ENCODE results near the gene LGI4. TPM values are rescaled to one million over a fixed set of nuclear protein-coding genes. Genes with fewer than 3 reads are reported as not detected.

LGI4 gene
- total RNA-seq, 2 donors from 2014 or later: 1.6 to 3.9 TPM

- Histone ChIP-seq H3K27ac (peak overlapping the region in 2 of 4 donors; percentile 37 to 68), H3K36me3 (replicated peaks in 1 of 2; ENCODE audit: insufficient read depth in 1 of 2, low read depth in 2 of 2) (no peaks in the 10 kb centered on the region), H3K9me3 (no peaks in the 10 kb centered on the region), H3K4me3 (no peak overlapping the region), H3K4me1 (peaks cover 31% of the 10 kb centered on the region), H3K27me3 (no peaks in the 10 kb centered on the region)
- no peak for DNase-seq
- no peak for ATAC-seq
- no peak for TF ChIP-seq CTCF (IDR thresholded peaks at IDR 0.05)
- intact Hi-C loops (cut with DNase I): no loop called here
- 63 to 73% methylated on average over 4 to 8 of the region's 8 CpGs for WGBS, 2 donors
These were observed 17.7 kb downstream of the LGI4 start for GRCh38 chr19:35117116-35117515.

- Histone ChIP-seq H3K27me3 (no peaks in the 10 kb centered on the region), H3K36me3 (replicated peaks in 1 of 2; ENCODE audit: insufficient read depth in 1 of 2, low read depth in 2 of 2) (no peaks in the 10 kb centered on the region), H3K9me3 (no peaks in the 10 kb centered on the region), H3K27ac (peak overlapping the region; percentile 6 to 68 (median 36)), H3K4me1 (peaks cover 31% of the 10 kb centered on the region), H3K4me3 (peak overlapping the region in 1 of 2 donors; percentile 11)
- DNase-seq: peak; percentile 63 to 82 (median 68)
- intact Hi-C loops (cut with DNase I): no loop called here
- ATAC-seq: peak; percentile 59
- WGBS, 2 donors: 41% methylated on average over 10 to 13 of the region's 13 CpGs
- TF ChIP-seq POLR2A (IDR thresholded peaks at IDR 0.05) (peak; percentile 31 to 60 (median 47)), CTCF (IDR thresholded peaks at IDR 0.05) (no peak)
These were observed 18.6 kb downstream of the LGI4 start for GRCh38 chr19:35116072-35116801.

GRCh38 chr19:35115177-35115951 lies 19.5 kb downstream of the LGI4 start, which contains the start of gene FXYD3:
Gene FXYD3 (plus strand): TSS chr19:35115823. CDS start chr19:35119377, 3,554 bp downstream.
- TF ChIP-seq POLR2A (IDR thresholded peaks at IDR 0.05): no peak
- TF ChIP-seq CTCF (IDR thresholded peaks at IDR 0.05): no peak
- Histone ChIP-seq H3K4me1 (peaks cover 31% of the 10 kb centered on the region), H3K27ac (peak within 1 kb of the TSS; percentile 6 to 68 (median 36)), H3K4me3 (peak within 1 kb of the TSS in 1 of 2 donors; percentile 11), H3K9me3 (no peaks in the 10 kb centered on the region), H3K36me3 (replicated peaks in 1 of 2; ENCODE audit: insufficient read depth in 1 of 2, low read depth in 2 of 2) (no peaks in the 10 kb centered on the region), H3K27me3 (no peaks in the 10 kb centered on the region)
- intact Hi-C loops (cut with DNase I): no loop called here
- DNase-seq: no peak
- peak; percentile 8 for ATAC-seq
- WGBS, 2 donors: 30 to 31% methylated on average over 12 to 14 of the region's 14 CpGs

GRCh38 chr19:35114353-35115176 lies 20.3 kb downstream of the LGI4 start:
- WGBS, 2 donors: 5 to 7% methylated on average over 18 to 23 of the region's 23 CpGs

More at GRCh38 chr19:35114353-35115176, 20.3 kb downstream of the LGI4 start:
- Histone ChIP-seq H3K4me3 (no peak overlapping the region), H3K36me3 (replicated peaks in 1 of 2; ENCODE audit: insufficient read depth in 1 of 2, low read depth in 2 of 2) (no peaks in the 10 kb centered on the region), H3K27me3 (no peaks in the 10 kb centered on the region), H3K9me3 (no peaks in the 10 kb centered on the region), H3K27ac (peak overlapping the region; percentile 6 to 68 (median 27)), H3K4me1 (peaks cover 31% of the 10 kb centered on the region)
- intact Hi-C loops (cut with DNase I): no loop called here
- ATAC-seq (peak; percentile 73), DNase-seq (peak; percentile 52 to 80 (median 74))
- TF ChIP-seq POLR2A (IDR thresholded peaks at IDR 0.05): no peak
- TF ChIP-seq CTCF (IDR thresholded peaks at IDR 0.05): peak; percentile 82 to 96 (median 87)
